CD14-positive monocyte (primary cell): Measurements from ENCODE around the gene PLEKHS1. TPM values are rescaled to one million over a fixed set of nuclear protein-coding genes. Genes with fewer than 3 reads are reported as not detected.

Experiments used
- DNase-seq, 3 donors: peaks; one replicate each; pipeline ENCODE4 v3.0.0-alpha.2; 2011 to 2022
- H2AFZ ChIP-seq: 2 replicates; pipeline ENCODE4 v1.6.0; 2012; ENCODE audit warnings: mild to moderate bottlenecking, low read depth, low read length, inconsistent platforms; ENCODE audit not compliant: insufficient read depth, poor library complexity, severe bottlenecking
- H3K27ac ChIP-seq, 2 donors: 1 replicate in 1 of 2; 2 replicates in 1 of 2; pipeline ENCODE4 v1.5.1; 2012 to 2013; ENCODE audit warnings: low read length in 2 of 2, control low read depth in 1 of 2, inconsistent platforms in 1 of 2, low read depth in 1 of 2, mild to moderate bottlenecking in 1 of 2
- H3K27me3 ChIP-seq, 2 donors: one replicate each; pipeline versions ENCODE4 v1.6.0 to v1.6.1; 2011 to 2013; ENCODE audit warnings: low read length in 2 of 2; ENCODE audit not compliant: control insufficient read depth in 2 of 2, insufficient read depth in 2 of 2
- H3K36me3 ChIP-seq, 2 donors: replicated peaks in 1 of 2; 1 replicate in 1 of 2; 2 replicates in 1 of 2; pipeline versions ENCODE4 v1.5.1 to v1.6.1; 2012 to 2013; ENCODE audit warnings: low read length in 2 of 2, control low read depth in 1 of 2, inconsistent platforms in 1 of 2, mild to moderate bottlenecking in 1 of 2; ENCODE audit not compliant: insufficient read depth in 2 of 2, control insufficient read depth in 1 of 2
- H3K4me1 ChIP-seq, 2 donors: 1 replicate in 1 of 2; 2 replicates in 1 of 2; pipeline versions ENCODE4 v1.5.1 to v1.6.1; 2012 to 2013; ENCODE audit warnings: low read length in 2 of 2, control low read depth in 1 of 2, inconsistent platforms in 1 of 2, mild to moderate bottlenecking in 1 of 2, moderate library complexity in 1 of 2; ENCODE audit not compliant: insufficient read depth in 2 of 2, control insufficient read depth in 1 of 2
- H3K4me2 ChIP-seq: replicated peaks from 2 replicates; pipeline ENCODE3; 2012; ENCODE audit warnings: low read length, moderate library complexity, mild to moderate bottlenecking; ENCODE audit not compliant: poor library complexity, severe bottlenecking; ENCODE audit errors: extremely low read depth
- H3K4me3 ChIP-seq, 3 experiments: fragments of 200-600 bp in 1 of 3; sonication (generic) in 1 of 3; replicated peaks in 1 of 3; 1 replicate in 2 of 3; 2 replicates in 1 of 3; pipeline ENCODE4 v1.5.1; 2011 to 2013; ENCODE audit warnings: low read length in 3 of 3, mild to moderate bottlenecking in 3 of 3, control low read depth in 2 of 3, low read depth in 2 of 3, inconsistent platforms in 1 of 3, moderate library complexity in 1 of 3
- H3K79me2 ChIP-seq: 2 replicates; pipeline ENCODE4 v1.6.0; 2012; ENCODE audit warnings: mild to moderate bottlenecking, control low read depth, inconsistent platforms, low read length, moderate library complexity; ENCODE audit not compliant: insufficient read depth
- H3K9ac ChIP-seq: 2 replicates; pipeline ENCODE4 v1.6.0; 2017; ENCODE audit warnings: low read length, mild to moderate bottlenecking; ENCODE audit not compliant: insufficient read depth, poor library complexity, severe bottlenecking
- H3K9me3 ChIP-seq, 2 donors: replicated peaks in 1 of 2; 1 replicate in 1 of 2; 2 replicates in 1 of 2; pipeline versions ENCODE4 v1.5.1 to v1.6.1; 2012 to 2013; ENCODE audit warnings: low read length in 2 of 2, control low read depth in 1 of 2; ENCODE audit not compliant: control insufficient read depth in 1 of 2, insufficient read depth in 1 of 2
- H4K20me1 ChIP-seq: 2 replicates; pipeline ENCODE4 v1.6.0; 2012; ENCODE audit warnings: mild to moderate bottlenecking, low read length, control low read depth, moderate library complexity; ENCODE audit not compliant: insufficient read depth
- H3K27ac Mint-ChIP-seq, 7 donors: one replicate each; pipeline ENCODE4 v1.8.0; 2020; ENCODE audit warnings: mild to moderate bottlenecking in 7 of 7, mixed read lengths in 7 of 7, moderate library complexity in 6 of 7, inconsistent platforms in 2 of 7
- H3K27me3 Mint-ChIP-seq, 3 donors: one replicate each; pipeline ENCODE4 v1.8.0; 2021 to 2022; ENCODE audit warnings: low read depth in 3 of 3, mild to moderate bottlenecking in 3 of 3, mixed read lengths in 3 of 3, moderate library complexity in 3 of 3, inconsistent platforms in 1 of 3
- H3K36me3 Mint-ChIP-seq, 2 donors: one replicate each; pipeline ENCODE4 v1.8.0; 2020; ENCODE audit warnings: mixed read lengths in 2 of 2, inconsistent platforms in 1 of 2, mild to moderate bottlenecking in 1 of 2
- H3K4me1 Mint-ChIP-seq: one replicate; pipeline ENCODE4 v1.8.0; 2020; ENCODE audit warnings: mild to moderate bottlenecking, mixed read lengths
- H3K4me3 Mint-ChIP-seq, 2 donors: one replicate each; pipeline ENCODE4 v1.8.0; 2020; ENCODE audit warnings: mild to moderate bottlenecking in 2 of 2, mixed read lengths in 2 of 2, moderate library complexity in 1 of 2
- H3K9me3 Mint-ChIP-seq, 7 donors: one replicate each; pipeline ENCODE4 v1.8.0; 2020 to 2022; ENCODE audit warnings: mixed read lengths in 7 of 7, mild to moderate bottlenecking in 6 of 7, moderate library complexity in 6 of 7, inconsistent platforms in 2 of 7
- CTCF ChIP-seq: fragments of 200-600 bp; IDR thresholded peaks from one replicate; pipeline ENCODE4 v1.8.0; 2022; ENCODE audit warnings: antibody characterized with exemption, mild to moderate bottlenecking
- WGBS: methylation state at CpG from one replicate; pipeline ENCODE4 v1.1.5; 2013; ENCODE audit warnings: missing lambda C conversion rate; ENCODE audit not compliant: insufficient coverage; 5-methylcytosine and 5-hydroxymethylcytosine counted together
- intact Hi-C, 2 donors: fragments of 100-400 bp; cut with micrococcal nuclease; formaldehyde crosslinking; loops; one replicate each; pipeline versions ENCODE4 v1.15.0 to v1.15.1; 2023
- polyA plus RNA-seq, 3 donors: library from polyadenylated mRNA; depleted of rRNA in 1 of 3; unstranded in 2 of 3; stranded (reverse) in 1 of 3; fragments of 300-500 nt in 2 of 3; fragments of >200 nt in 1 of 3; fragmentation: Illumina TruSeq in 2 of 3; gene quantifications; 1 replicate in 2 of 3; 2 replicates in 1 of 3; pipeline ENCODE4 v1.2.3, GENCODE V29; 2012 to 2021

Gene PLEKHS1
- polyA plus RNA-seq, 3 donors: 0.08 TPM; not detected in 2

- H3K27me3 Mint-ChIP-seq: peaks cover 0 to 2% (median 0%) of the 10 kb centered on the region in 3 donors
- no peaks in the 10 kb centered on the region for H3K36me3 Mint-ChIP-seq
- Histone ChIP-seq H3K27ac (no peak overlapping the region), H3K9me3 (no peaks in the 10 kb centered on the region), H2AFZ (no peak overlapping the region), H3K9ac (no peak overlapping the region), H3K36me3 (no peaks in the 10 kb centered on the region), H3K4me3 (no peak overlapping the region), H3K4me1 (no peaks in the 10 kb centered on the region), H3K4me2 (no peak overlapping the region), H3K27me3 (no peaks in the 10 kb centered on the region), H3K79me2 (no peaks in the 10 kb centered on the region), H4K20me1 (no peaks in the 10 kb centered on the region)
- no peak for DNase-seq
- no CpG with 5 or more reads among the region's 7 CpGs for WGBS
- H3K27ac Mint-ChIP-seq: no peak overlapping the region
- H3K4me1 Mint-ChIP-seq: no peaks in the 10 kb centered on the region
- intact Hi-C loops: no loop called here
- no peak for TF ChIP-seq CTCF
- no peak overlapping the region for H3K4me3 Mint-ChIP-seq
- H3K9me3 Mint-ChIP-seq: peaks cover 0 to 3% (median 0%) of the 10 kb centered on the region in 7 donors
Measured at GRCh38 chr10:113822174-113822573, 70.7 kb downstream of the PLEKHS1 start.

- intact Hi-C loops: no loop called here
- WGBS: no CpG with 5 or more reads among the region's 4 CpGs
Measured at GRCh38 chr10:113823389-113823788, 71.9 kb downstream of the PLEKHS1 start.

More at GRCh38 chr10:113823389-113823788, 71.9 kb downstream of the PLEKHS1 start:
- TF ChIP-seq CTCF: no peak
- no peak overlapping the region for H3K4me3 Mint-ChIP-seq
- Histone ChIP-seq H2AFZ (no peak overlapping the region), H3K9me3 (no peaks in the 10 kb centered on the region), H3K27me3 (no peaks in the 10 kb centered on the region), H3K4me3 (no peak overlapping the region), H3K36me3 (no peaks in the 10 kb centered on the region), H3K79me2 (no peaks in the 10 kb centered on the region), H4K20me1 (no peaks in the 10 kb centered on the region), H3K4me2 (no peak overlapping the region), H3K27ac (no peak overlapping the region), H3K4me1 (no peaks in the 10 kb centered on the region), H3K9ac (no peak overlapping the region)
- peaks cover 0 to 2% (median 0%) of the 10 kb centered on the region in 3 donors for H3K27me3 Mint-ChIP-seq
- H3K4me1 Mint-ChIP-seq: no peaks in the 10 kb centered on the region
- H3K36me3 Mint-ChIP-seq: no peaks in the 10 kb centered on the region
- no peak overlapping the region for H3K27ac Mint-ChIP-seq
- peaks cover 0 to 3% (median 0%) of the 10 kb centered on the region in 7 donors for H3K9me3 Mint-ChIP-seq
- no peak for DNase-seq
